ENCODE data around the gene ZBTB6.

GRCh38 chr9:122930541-122931225 lies 17.6 kb upstream of the ZBTB6 start:
- no peak for TF ChIP-seq CTCF (IDR thresholded peaks at IDR 0.05)
- no peak for TF ChIP-seq POLR2A (IDR thresholded peaks at IDR 0.05)

All from esophagus squamous epithelium (tissue), 4 donors.